Peyer's patch (tissue), 4 donors: ENCODE data around the gene AGO1. TPM values are rescaled to one million over a fixed set of nuclear protein-coding genes. Genes with fewer than 3 reads are reported as not detected.

Experiments
- DNase-seq, 3 donors: peaks; one replicate each; pipeline ENCODE4 v3.0.0-alpha.2; 2017 to 2019
- H3K27ac ChIP-seq, 4 donors: fragments of 200-600 bp; sonication (generic); one replicate each; pipeline ENCODE4 v1.5.1; 2016 to 2019
- H3K27me3 ChIP-seq, 2 donors: fragments of 200-600 bp; sonication (generic); one replicate each; pipeline ENCODE4 v1.5.1; 2019
- H3K36me3 ChIP-seq, 3 donors: fragments of 200-600 bp; sonication (generic); one replicate each; pipeline ENCODE4 v1.5.1; 2016 to 2019
- H3K4me1 ChIP-seq, 4 donors: fragments of 200-600 bp; sonication (generic); one replicate each; pipeline ENCODE4 v1.5.1; 2016 to 2019
- H3K4me3 ChIP-seq, 4 donors: fragments of 200-600 bp; sonication (generic); 1 replicate in 3 of 4; 2 replicates in 1 of 4; pipeline ENCODE4 v1.5.1; 2016 to 2019; ENCODE audit warnings: mild to moderate bottlenecking in 1 of 4
- H3K9me3 ChIP-seq, 4 donors: fragments of 200-600 bp; sonication (generic); one replicate each; pipeline ENCODE4 v1.5.1; 2016 to 2019; ENCODE audit warnings: mild to moderate bottlenecking in 1 of 4
- CTCF ChIP-seq, 6 experiments: fragments of 450-650 bp in 4 of 6; fragments of 200-600 bp in 2 of 6; sonication (generic) in 1 of 6; IDR thresholded peaks; one replicate each; pipeline ENCODE4 v1.5.1; 2017 to 2019; ENCODE audit warnings: antibody characterized with exemption in 6 of 6, mild to moderate bottlenecking in 3 of 6, moderate library complexity in 1 of 6
- POLR2A ChIP-seq, 2 donors: fragments of 450-650 bp; IDR thresholded peaks; one replicate each; pipeline ENCODE4 v1.5.1; 2017; ENCODE audit warnings: antibody characterized with exemption in 2 of 2, mild to moderate bottlenecking in 2 of 2, moderate library complexity in 2 of 2
- total RNA-seq, 4 donors: library from RNA; depleted of rRNA; stranded (reverse); fragments of >200 nt; gene quantifications; one replicate each; pipeline ENCODE4 v1.1.0, GENCODE V29; 2016

The AGO1 gene
- total RNA-seq, 4 donors from 2014 or later, result 27.0 to 39.7 (median 31.7) TPM

- Histone ChIP-seq H3K9me3 (no peaks in the 10 kb centered on the region), H3K4me3 (no peak overlapping the region), H3K27ac (no peak overlapping the region), H3K36me3 (peaks cover 0 to 21% (median 0%) of the 10 kb centered on the region in 3 donors), H3K27me3 (no peaks in the 10 kb centered on the region), H3K4me1 (no peaks in the 10 kb centered on the region)
- TF ChIP-seq CTCF (IDR thresholded peaks at IDR 0.05), result no peak
- TF ChIP-seq POLR2A (IDR thresholded peaks at IDR 0.05), result no peak
- DNase-seq, result no peak
Measured at GRCh38 chr1:35980090-35980489, 97.1 kb downstream of the AGO1 start.

Other genes starting within 250 kb of the AGO1 start
- 10 to 100 TPM; 31.5 to 79.2 (median 42.6) TPM for gene PSMB2, start 241.7 kb upstream of the AGO1 start, total RNA-seq
- 1 to 10 TPM; 2.7 to 5.8 (median 3.4) TPM for gene C1orf216, start 164.3 kb upstream of the AGO1 start, total RNA-seq
- 10 to 100 TPM in 1 of 4 donors, 1 to 10 TPM in 2, under 1 TPM in 1; 0.40 to 20.6 (median 3.7) TPM for gene CLSPN, start 113.2 kb upstream of the AGO1 start, total RNA-seq
- 10 to 100 TPM in 3 of 4 donors, 1 to 10 TPM in 1; 8.3 to 44.2 (median 18.6) TPM for gene AGO4, start 75.2 kb upstream of the AGO1 start, total RNA-seq
- 10 to 100 TPM; 12.1 to 33.0 (median 18.6) TPM for gene AGO3, start 47.9 kb downstream of the AGO1 start, total RNA-seq
- gene TEKT2, start 200.9 kb downstream of the AGO1 start, total RNA-seq, result not detected
- gene ADPRS, start 205.7 kb downstream of the AGO1 start, total RNA-seq, result 10 to 100 TPM; 16.5 to 50.0 (median 30.8) TPM
- 1 to 10 TPM in 3 of 4 donors, under 1 TPM in 1; 0.83 to 1.3 (median 1.1) TPM for gene COL8A2, start 242.0 kb downstream of the AGO1 start, total RNA-seq